HG02571 (cell line): Measurements from ENCODE around the gene WDR11.
"Not testable (repeated sequence)": the region's sequence is repeated elsewhere in the genome, so short reads cannot be mapped to it uniquely, and the experiment has no call there.

Source experiments
- ATAC-seq: cut with Tn5 transposase; IDR thresholded peaks from one replicate; pipeline ENCODE4 v1.9.1; 2021; ENCODE audit warnings: mild to moderate bottlenecking, moderate library complexity; ENCODE audit not compliant: unreplicated experiment

The WDR11 gene

DNA sequence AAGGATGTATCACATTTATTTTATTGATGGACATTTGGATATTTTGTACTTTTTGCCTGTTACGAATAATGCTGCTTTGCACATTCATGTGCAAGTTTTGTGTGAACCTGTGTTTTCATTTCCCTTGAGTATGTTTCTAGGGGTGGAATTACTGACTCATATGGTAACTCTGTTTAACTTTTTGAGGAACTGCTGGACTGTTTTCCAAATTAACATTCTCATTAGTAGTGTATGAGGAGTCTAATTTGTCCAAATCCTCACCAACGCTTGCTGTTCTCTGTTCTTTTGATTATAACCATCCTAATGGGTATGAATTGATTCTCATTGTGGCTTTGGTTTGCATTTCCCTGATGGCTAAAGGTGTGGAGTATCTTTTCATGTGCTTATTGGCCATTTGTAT lies 3.2 kb downstream of the WDR11 start:
- ATAC-seq: no peak

DNA sequence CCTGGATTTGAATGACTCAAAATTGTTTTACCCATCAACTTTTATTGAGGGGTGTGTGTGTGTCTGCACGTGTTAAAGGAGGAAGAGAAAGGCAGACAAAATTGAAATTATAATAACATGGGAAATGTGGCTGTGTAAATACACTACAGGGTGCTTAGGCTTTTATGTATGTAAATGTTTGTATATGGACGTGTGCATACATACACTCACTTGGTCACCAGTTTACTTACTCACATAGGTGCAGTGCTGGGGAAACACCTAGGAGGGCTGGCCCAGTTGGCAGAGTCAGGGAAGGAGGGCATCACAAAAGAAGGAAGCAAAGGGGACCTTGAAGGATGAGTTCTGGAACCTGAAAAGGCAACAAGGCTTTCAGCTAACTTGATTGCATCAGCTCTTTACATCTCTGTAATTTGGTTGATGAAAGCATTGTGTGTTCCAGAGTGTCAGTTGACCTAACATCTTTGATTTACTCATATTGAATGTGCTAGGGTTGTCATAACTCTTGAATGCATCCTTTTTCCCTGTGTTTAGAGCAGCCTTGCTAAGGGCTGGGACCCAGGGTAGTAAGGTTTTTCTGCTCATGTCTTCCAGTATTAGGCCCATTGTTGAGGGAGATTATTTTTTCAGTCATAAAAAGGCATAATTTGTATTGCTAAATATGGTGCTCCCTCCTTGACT lies 10.2 kb downstream of the WDR11 start:
- no peak for ATAC-seq

DNA sequence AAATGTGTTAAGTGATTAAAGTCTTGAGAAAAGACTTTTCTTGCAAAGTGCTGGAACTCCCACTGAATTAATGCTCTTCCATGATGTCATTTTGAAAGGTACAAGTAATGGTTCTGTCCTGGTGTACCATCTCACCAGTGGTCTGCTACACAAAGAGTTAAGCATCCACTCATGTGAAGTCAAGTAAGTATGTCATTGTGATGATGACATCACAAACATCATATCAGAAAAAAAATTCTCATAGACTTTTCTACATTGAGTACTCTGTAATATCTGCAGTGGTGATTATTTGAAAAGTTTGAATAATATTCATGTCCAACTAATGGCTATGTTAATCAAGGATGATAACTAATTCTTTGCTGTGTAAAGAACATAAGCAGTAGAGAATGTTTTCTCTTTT lies 22.6 kb downstream of the WDR11 start:
- ATAC-seq: no peak

DNA sequence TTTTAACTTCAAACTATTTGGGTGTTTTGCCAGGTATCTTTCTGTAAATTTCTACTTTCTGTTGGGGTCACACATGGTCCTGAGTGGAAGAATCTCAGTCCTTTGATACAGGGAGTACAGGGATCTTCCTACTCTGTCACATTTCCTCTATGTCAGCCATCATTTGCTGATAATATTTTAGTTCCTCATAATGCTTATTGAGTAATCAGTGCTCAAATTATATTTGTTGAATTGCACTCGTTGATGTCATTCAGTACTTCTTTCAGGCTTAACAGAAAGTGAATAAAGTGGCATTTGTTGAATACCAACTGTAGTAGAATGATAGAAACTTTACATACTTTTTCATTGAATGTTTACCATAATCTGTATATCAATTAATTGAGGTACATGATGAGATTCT lies 31.9 kb downstream of the WDR11 start:
- ATAC-seq: no peak

DNA sequence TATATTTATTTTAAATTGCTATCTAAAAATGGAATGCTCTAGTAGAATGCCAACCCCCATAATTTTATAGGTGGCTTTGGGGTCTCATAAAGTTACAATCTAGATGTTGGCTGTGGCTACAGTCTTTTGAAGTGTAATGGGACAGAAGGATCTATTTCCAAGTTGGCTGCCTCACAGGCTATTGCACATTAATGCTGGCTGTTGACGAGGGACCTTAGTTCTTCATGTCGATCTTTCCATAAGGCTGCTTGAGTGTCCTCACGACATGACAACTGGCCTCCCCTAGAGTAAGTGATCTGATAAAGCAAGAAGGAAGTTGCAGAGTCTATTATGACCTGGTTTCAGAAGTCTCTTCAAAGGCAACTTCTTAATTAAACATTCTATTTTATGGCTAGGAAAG lies 36.3 kb downstream of the WDR11 start:
- ATAC-seq: no peak

DNA sequence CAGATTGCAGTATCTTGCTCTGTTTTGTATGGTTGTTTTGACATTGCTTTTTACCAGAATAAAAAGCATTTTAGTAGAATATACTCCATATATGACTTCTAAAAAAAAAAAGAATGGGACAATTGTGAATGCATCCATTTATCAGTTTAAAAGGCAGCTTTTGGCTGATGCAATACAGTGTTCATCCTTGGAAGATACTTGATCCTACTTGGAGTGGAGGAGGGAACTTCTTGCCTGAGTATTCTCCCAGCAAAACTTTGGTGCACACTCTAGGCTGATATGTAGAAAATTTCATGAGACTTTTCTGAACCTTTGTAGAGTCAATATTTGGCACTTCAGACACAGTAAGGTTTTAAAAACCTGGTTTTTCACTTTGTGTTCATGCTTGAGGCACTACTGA lies 40.2 kb downstream of the WDR11 start:
- ATAC-seq: no peak

DNA sequence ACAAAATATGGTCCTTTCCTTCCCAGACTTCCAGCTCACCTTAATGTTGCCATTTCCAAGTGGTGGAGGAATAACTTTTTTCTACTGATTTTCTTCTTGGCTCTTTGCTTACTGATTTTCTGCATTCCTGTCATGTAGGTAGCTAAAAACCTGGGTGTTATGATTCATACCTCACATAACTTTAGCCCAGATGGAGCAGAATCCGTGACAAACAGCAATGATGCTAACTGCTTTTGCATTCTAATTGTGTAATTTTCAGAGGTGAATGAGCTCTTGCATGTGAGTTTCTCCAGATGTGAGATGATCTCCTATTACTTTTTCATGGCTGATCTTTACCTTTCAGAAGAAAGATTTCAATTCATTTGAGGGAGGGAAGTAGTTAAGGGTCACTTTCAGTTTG lies 43.4 kb downstream of the WDR11 start:
- ATAC-seq: no peak

DNA sequence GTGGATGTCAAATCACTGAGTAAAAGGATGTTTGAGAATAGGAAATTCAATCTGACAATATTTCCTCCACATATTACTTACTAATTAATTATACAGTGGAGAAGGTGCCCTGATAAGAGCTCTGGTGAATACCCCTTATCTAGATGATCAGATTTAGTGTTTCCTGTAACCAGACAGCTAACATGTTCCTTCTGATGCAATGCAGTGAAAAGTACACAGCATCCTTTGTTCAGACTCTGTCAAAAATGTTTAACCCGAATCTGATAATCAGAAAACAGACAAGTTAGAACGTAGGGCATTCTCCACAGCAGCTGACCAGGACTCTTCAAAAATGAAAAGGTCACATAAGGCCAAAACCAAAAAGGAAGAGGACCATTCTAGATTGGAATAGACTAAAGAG lies 46.2 kb downstream of the WDR11 start:
- ATAC-seq: no peak

DNA sequence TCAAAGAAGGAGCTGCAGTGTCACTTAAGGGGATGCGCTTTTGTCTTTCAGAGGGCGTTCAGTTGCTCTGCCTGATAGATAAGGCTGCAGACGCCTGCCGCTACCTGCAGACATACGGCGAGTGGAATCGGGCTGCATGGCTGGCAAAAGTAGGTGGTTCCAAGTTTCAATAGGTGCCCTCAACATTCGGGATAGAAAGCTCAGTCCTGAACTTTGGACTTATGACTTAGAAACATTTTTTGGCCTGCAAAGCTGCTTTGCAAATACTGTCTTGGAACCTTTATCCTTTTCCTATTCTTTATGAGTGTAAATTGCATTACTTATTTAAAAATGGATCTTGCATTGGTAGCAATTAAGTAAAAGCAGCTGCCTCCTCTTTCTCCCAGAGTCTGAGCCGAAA lies 54.1 kb downstream of the WDR11 start:
- ATAC-seq: no peak

DNA sequence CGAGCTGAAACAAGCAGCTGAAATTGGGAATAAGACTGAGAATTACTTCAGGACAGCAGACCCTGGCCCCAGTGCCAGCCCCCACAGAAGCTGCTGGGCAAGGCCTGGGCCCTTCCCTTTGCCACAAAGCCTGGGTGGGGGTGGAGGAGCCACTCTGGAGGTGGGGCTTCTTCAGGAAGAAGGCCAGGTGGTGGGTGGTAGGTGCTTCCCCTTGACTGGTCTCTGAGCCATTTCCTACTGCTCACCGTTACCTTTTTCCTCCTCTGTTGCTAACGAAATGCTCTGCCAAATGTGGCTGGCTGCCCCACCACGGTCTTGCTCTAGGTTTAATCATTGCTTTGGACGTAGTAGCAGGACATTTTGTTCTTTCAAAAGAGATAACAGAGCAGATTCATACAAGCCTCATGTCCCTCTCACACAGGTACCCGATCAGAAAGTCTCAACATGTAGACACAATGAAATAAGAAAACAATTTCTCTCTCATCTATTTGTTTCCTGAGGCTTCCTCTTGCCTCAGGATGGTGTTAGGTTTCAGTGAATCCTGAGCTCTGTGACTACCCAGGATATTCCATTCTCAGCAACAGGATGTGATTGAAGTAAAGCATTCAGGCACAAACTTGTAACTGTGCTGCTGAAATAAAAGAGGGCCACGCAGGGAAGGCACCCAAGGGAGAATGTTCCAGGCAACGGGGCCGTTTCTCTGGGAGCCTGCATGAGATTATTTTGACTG lies 66.5 kb downstream of the WDR11 start:
- ATAC-seq: no peak

DNA sequence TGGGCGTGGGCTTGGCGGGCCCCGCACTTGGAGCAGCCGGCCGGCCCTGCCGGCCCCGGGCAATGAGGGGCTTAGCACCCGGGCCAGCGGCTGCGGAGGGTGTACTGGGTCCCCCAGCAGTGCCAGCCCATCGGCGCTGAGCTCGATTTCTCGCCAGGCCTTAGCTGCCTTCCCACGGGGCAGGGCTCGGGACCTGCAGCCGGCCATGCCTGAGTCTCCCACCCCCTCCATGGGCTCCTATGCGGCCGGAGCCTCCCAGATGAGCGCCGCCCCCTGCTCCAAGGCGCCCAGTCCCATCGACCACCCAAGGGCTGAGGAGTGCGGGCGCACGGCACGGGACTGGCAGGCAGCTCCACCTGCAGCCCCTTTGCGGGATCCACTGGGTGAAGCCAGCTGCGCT lies 72.7 kb downstream of the WDR11 start:
- ATAC-seq: not testable (repeated sequence)

DNA sequence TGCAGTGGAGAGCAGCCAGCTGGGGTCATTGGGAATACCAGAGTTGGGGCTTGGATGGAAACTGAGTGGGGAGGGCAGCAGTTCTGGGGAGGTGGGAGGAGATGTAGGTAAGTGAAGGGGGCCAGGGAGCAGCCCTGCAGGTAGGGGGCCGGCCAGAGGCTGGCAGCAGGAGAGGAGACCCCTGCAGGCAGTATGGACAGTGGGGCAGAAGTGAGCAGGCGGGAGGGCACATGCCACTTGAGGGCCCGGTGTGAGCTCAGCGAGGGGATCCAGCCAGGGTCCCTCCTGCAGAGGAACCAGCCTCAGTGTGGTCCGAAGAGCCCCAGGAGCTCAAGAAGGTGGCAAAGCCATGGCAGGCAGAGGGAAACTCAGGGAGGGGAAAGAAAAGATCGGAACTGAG lies 75.4 kb downstream of the WDR11 start:
- no peak for ATAC-seq

DNA sequence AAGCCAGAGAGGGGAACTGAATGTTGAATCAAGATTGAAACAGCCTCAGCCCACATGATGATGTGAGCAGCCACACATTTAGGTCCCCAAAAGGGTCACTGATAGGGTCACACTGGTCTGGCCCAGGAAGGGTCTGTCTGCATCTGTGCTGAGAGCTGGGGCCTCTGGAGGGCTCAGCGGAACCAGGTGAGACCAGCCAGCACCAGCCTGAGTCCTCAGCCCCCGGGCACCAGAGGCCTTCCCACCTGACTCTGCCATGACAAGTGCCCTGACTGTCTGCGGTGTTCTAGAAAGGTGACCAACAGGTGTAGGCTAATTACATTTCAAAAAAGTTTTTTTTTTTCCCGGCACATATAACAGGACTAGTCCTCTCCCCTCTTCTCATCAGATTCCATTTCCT lies 76.2 kb downstream of the WDR11 start:
- ATAC-seq: no peak

DNA sequence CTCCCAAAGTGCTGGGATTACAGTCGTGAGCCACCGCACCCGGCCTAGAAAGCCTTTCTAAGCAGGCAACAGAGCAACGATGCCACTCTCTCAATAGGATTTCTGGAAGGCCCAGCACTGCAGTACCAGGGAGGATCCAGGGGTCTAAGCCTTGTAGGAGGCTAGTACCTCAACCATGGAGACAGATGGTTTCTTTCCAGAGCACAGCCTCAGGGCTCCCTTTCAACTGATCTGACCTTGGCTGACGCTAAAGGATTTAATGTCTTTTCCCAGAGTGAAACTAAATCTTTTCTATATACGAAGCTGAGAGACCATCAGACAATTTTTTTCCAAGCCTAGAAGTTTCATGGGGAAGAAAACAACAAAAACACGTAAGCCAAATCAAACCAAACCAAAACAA lies 78.0 kb downstream of the WDR11 start:
- ATAC-seq: no peak

DNA sequence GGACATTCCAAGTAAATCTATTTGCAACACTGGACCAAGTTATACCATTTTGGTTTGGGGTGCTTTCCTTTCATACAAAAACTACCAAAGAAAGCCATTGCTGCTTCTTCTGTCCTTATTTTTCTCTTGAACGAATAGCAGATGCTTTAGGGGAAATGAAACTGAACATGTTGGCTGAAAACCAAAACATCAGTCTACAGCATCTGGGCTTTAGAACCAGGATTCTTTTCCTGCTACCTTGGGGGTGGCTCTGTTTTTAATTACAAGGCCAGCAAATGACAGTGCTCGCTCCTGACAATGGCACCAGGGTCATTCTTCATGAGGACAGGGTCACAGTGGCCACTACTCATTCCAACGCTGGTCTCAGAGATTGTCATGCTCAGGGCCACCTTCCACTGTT lies 80.3 kb downstream of the WDR11 start:
- no peak for ATAC-seq

DNA sequence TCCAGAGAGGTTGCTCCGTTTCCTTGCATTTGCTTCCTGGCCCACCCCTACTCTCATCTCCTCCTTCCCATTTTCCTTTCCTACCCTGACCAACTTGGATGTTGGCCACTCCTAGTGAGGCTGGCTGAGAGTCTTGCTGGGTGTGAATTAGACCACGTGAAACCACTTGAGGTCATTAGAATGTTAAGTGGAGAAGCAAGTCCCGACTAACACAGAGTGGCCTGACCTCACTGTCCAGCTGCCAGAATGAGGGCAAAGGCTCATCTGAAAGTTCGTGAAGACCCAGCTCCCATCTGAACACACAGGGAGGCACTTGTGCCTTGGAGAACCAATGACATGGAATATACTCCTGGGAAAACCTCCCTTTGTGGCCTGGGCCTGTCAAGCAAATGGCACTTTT lies 80.8 kb downstream of the WDR11 start:
- ATAC-seq: no peak

DNA sequence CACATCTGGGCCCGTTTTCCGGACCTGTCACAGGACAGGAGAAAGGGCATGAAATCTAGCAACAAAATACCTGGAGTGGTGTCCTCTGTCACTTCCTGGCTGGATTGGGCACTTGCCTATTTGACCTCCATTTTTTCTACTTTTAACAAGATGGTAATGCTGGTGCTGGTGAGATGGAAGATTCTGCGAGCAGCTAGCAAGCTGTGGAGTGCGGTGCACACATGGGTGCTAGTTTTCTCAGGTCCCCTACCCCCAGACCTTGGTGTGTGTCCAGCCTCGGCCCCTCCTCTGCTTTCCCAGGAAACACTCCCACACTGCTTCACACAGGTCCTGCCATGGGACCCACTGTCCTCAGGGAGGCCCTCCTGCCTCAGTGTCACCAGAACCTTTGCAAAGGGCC lies 87.7 kb downstream of the WDR11 start:
- no peak for ATAC-seq

DNA sequence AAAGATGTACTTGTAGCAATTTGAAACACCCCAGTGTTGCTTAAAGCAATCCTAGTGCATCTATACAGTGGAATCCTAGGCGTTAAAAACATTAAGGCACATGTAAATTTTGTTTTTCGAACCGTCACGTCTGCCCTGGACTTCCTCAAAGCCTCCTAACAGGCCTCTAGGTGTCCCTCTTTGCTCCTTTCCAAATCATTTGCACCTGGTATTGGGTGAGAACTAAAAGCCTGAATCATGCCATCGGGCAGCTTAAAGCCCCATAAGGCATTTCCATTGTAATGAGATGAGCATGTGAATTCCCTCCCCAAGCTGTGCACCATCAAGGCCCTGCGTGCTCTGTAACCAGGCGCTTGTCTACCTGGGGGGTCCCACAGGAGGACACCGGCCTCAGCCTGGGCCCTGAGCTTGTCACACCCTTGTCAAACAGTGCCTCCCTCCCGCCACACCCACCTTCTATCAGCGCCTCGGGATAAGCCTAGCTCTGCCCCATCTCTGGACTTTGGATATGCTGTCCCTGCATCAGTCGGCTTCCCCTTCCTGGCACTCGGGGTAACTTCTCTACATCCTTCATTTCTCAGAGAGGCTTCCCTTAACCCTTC lies 89.2 kb downstream of the WDR11 start:
- no peak for ATAC-seq

DNA sequence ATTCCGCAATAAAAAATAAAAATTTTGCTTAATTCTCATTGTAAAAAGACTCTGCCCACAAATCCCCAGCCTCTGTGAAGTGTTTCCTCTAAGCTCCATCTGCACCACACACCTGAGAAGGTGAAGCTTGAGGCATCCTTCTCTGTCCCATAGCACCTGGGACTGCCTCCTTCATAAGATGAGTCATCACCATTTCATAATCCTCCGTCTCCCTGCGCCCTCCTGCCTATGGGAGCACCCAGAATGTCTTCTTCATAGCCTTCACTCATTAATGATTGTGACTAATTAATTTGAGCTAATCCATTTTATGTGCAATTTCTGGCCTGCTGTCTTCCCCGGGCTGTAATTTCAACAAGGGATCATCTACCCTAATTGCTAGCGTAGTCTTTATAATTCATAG lies 90.3 kb downstream of the WDR11 start:
- no peak for ATAC-seq

DNA sequence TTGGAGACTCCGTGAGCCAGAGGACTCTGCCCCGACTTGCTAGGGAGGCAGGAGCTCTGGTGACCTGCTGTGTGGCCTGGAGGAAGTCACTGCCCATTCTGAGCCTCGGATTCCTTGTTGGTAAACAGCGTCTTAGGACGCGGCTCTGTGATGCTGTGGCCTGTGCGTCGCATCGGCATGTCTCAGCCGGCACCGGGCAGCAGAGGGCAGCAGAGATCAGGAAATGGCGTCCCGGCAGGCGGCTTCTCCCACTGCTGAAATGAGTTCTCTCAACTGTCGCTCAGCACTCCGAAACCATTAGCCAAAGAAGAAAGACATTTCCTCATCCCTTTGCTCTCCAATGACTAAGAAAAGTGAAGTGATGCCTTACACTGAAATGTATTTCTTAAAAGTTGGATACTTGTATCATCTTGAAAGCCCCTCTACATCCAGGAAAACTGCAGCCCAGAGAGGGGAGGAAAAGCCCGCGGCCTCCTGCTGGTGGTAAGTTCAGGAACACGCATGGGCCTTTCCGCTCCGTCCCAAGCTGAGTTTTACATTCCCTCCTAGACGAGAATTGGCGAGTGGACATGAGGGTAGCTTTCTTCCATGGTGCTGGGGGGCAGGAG lies 91.7 kb downstream of the WDR11 start:
- ATAC-seq: peak; percentile 89

DNA sequence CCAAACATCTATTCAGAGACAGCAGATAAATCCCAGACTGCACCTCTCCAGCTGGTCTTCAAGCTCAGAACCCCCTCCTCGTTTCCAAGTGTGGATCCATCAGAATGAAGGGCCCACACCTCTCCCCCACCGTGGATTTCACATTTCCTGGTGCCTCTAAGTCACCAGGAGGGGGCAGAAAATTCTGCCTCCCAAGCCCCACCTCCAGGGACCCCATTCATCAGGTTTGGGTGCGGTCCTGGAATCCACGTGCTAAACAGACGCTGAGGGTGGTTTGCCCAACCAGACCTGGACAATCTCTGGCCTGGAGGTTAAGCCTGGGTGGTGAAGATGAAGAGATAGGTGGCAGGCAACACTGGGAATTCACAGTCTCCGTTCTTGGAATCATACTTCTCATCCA lies 92.4 kb downstream of the WDR11 start:
- no peak for ATAC-seq

DNA sequence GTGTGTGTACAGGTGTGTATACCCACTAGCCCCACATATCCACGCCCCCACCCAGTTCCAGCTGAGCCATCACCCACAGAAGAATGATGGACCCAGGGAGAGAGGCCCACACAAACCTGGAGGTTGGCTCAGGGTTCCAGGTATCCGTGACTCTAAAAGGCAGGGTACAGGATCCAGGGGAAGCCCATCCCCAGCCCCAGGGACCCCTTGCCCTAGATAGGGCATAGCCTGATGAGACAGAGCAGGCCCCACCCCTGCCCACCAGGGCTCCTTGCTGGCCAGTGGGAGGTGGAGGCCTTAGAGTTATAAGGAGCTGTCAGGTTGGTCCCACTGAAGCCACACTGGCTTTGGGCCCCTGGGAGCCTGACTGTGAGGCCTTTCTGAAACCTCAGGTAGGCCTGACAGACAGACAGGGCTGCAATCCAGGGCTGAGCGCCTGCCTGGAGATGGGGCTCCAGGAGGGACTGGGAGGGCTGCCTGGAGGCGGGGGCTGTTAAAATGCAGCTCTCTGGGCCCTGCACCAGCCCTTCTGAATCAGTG lies 93.5 kb downstream of the WDR11 start:
- ATAC-seq: no peak
